ENCODE measurements around the gene ROPN1.
"Not testable (repeated sequence)": the region's sequence is repeated elsewhere in the genome, so short reads cannot be mapped to it uniquely, and the experiment has no call there.

ROPN1 gene

DNA sequence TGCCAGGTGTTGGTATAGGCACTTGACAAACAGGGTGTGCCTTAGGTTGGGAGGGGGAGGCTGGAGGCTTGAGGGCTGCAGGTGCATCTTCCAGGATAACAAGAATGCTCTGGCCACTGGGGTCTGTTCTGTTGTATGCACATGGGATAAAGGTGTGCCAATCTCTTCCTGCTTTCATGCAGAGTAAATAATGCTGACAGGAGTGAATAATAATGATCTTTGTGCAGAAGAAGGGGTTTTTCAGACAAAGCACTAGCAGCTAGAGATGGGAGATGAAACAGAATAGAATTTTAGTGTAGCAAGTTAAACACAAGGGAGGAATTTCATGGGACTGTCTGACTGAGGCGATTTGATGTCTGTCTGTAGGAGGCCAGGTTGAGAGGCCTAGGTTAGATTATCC lies 1.9 kb upstream of the ROPN1 start:
- no peak for DNase-seq

- no peak for DNase-seq
These were observed 5.5 kb downstream of the ROPN1 start for GRCh38 chr3:123986427-123986826.

DNA sequence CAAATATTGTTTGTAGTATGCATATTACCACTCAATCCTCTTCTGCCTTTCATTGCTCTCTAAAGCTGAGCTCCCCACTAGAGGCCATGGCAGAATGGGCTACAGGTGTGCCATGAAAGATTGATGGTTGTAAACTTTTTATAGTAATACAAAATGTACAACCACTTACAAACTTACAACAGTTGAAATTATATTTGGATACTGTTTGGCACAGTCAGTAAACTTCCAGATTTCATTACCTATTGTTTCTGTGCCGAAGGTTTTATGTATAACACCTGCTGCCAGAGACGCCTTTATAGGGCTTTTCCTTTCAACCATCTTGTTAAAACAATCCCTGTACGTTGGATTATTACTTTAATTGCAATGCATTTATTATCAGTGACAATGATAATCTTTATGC lies 7.0 kb downstream of the ROPN1 start:
- DNase-seq = no peak

DNA sequence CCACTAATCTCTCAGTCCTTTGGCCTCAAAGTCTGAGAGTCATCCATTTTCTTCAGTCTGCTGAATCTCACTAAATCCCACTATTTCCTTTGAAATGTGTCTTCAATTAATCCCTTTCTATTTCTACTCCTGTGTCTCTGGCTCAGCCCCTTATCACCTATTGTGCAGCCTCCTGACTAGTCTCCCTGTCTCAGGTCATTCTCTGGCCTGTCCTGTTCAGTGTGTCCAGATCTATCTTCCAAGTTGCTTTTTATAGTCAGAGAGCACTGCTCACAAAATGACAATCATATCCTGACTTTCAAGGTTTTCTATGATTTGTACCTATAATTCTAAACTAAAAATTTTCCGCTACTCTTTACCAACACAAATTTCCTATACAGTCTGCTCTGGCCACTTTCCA lies 7.6 kb downstream of the ROPN1 start:
- no peak for DNase-seq

- not testable (repeated sequence) for DNase-seq
These were observed 10.6 kb downstream of the ROPN1 start for GRCh38 chr3:123981317-123981716.

- DNase-seq = no peak
These were observed 11.4 kb downstream of the ROPN1 start for GRCh38 chr3:123980539-123980938.

DNA sequence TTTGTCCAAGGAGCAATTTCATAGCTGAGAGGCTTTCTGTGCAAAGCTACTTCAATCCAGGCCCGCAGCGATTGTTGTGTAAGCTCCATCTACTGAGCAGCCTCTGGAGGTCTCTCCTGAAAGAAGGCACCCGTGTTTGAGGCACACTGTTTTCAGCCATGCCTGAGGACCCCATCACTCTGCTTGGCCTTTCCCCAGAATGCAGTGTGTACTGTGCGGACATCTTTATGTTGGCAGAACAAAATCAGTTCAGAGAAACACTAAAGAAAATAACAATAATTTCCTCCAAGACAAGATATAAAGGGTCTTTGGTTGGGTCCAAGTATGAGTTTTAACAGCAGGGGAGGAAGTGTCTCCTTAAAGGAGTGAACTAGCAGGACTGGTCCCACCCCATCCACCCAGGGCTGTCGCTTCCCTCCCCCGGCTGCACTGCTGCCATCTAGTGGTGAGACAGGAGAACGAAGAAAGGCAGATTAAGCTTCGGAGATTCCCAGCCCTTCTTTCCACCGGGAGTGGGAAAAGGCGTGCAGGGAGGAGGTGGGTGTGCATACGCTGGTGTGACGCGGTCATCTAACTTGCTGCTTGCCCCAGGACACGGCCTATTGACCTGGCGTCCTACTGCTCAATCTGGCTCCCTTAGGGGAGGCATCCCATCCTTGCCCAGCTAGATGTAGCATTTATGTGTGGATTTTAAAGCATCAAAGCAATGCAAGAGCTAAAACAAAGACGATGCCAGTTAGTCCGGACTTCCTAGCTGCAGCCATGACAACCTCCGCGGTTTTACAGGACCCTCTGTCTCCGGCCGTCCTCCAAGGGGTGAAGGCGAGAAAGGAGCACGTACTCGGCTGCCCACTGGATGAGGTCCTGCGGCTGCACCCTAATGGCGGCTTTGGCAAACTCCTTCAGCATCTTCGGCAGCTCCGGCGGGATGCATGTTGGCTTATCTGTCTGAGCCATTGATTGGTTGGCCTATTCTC lies 12.1 kb downstream of the ROPN1 start:
- peak; percentile 8 for DNase-seq

DNA sequence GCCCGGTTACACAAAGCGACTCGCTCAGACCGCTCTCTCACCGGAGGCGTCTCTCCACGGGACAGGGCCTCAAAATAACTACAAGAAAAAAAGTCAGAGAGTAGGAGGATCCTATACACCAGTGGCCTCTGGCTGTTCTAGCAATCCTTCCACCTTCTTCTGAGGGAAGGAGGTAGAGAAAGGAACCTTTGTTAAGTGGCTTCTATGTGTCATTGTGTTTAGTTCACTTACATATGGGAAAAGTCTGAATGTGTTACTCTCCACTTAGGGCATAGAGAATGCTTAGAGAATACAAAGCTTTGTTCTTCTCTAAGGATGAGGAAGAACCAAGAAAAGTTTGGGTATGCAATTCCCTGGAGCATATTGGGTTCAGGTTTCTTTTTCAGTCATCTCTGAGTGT lies 15.0 kb downstream of the ROPN1 start:
- not testable (repeated sequence) for DNase-seq

- not testable (repeated sequence) for DNase-seq
These were observed 15.6 kb downstream of the ROPN1 start for GRCh38 chr3:123976181-123976898.

- DNase-seq = not testable (repeated sequence)
These were observed 16.9 kb downstream of the ROPN1 start for GRCh38 chr3:123975030-123975429.

DNA sequence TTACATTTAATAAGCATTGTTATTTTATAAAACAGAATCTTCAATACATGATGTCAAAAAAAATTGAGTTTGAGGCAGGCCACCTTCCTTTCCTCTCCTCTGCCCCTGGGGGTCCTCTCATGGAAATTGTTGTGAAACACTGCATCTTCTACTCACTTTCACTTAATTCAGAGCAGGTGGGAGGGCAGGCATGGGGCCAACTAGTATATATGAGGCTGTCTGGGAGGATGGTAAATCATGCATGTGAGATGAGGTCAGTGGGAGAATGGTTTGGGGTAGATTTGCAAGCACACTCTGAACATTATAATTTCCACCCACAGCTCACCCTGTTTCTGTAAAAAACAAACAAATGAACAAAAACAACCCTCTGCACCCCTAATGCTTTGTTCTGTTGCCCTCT lies 20.5 kb downstream of the ROPN1 start:
- no peak for DNase-seq

- not testable (repeated sequence) for DNase-seq
These were observed 24.7 kb downstream of the ROPN1 start for GRCh38 chr3:123967260-123967659.

- DNase-seq = not testable (repeated sequence)
These were observed 25.1 kb downstream of the ROPN1 start for GRCh38 chr3:123966799-123967198.

DNA sequence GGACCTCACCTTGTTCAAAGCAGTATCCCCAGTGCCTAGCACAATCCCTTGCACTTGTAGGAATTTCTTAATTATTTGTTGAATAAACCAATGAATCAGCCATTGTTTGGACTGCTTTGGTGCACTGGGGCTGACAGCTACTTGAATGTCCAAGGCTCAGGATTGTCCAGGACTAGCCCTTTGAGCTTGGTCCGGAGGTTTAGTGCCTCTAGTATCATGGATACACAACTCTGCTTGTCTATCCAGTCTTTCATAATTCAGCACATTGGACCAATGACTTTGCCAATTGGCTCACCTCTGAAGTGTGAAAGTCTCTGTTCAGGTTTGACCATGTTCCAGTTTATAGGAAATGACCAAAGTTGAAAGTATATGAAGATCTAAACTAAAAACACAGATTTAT lies 27.1 kb downstream of the ROPN1 start:
- not testable (repeated sequence) for DNase-seq

GRCh38 chr3:123961508-123961856 lies 30.4 kb downstream of the ROPN1 start:
- no peak for DNase-seq

DNA sequence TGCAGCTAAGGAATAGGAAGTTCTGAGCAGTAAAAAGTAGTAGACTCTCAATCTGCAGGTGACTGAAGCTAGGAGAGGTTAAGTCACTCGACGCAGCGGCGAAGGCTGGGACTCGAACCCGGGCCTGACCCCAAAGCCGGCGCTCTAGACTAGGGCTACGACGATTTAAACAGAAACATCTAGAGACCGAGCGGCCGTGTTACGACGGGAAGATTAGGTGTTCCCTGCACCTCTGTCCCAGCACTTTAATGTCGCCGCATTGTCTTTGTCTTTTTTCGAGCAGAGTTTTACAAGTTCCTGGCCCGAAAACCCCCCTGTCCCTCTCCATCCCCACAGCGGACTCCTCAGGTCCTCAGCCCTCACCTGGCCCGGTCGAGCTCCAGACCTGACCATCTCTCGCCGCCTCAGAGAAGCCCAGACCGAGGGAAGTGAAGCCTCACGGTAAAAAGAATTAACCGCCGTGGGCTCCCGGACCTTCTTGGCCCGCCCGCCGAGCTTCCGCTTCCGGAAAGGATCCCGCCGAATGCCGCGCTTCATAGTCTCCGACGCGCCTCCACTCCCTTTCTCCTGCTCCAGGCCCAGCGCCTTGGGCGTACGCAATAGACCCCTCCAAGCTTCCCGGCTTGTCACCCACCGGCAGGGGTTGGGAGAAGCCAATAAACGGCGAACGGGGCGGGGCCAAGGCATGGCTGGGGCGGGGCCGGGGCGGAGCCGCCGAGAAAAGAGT lies 31.0 kb downstream of the ROPN1 start, which contains the start of gene CCDC14:
Gene CCDC14 (minus strand): TSS at position 449 of the 727 bp plus-strand sequence. CDS start 56 bp downstream, at position 393.
- DNase-seq = peak; percentile 76

DNA sequence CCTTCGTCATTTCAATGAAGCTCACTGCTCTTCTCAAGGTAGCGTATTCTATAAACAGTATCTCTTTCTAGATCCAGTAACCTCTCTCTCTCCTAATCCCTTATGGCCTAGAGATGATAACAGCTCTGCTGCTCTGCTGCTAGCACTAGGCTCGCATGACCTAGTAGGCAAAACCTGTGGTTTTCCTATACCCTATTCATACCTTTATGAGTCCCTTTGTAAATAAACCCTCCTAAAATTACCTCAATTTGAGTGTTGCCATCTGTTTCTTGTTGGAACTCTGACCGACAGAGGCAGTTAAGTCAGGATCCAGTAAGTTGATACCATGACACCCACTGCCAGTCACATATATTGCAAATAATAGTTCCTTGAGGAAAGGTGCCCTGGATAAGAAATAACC lies 38.2 kb downstream of the ROPN1 start:
- no peak for DNase-seq

DNA sequence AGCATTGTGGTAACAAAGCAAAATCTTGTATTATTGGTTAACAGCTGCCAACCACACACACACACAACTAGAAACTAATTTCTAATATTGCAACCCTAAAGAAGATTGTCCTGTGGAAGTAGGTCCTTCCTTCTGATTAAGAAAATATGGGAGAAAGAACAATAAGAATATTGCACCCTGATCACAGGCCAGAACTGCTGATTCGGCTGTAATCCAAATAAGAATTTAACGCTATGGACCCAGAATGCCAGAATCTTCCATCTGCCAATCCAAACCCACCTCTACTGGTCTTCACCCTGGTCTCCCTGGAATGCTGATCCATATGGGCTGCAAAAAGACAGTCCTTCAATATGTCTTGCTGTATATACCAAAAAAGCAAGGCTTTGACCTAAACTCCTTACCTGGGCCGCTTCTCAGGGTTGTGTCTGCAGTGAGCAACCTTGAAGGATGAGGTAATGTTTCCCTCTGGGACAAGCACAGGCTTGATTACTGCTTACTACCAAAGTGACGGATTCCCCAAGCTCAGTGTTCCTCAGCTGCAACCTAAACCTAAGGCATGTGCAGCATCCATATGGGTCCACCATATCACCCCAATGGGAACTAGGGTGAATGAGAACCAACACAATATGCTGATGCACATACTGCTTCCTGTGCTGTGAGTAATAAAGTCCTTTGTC lies 38.9 kb downstream of the ROPN1 start:
- DNase-seq = no peak

DNA sequence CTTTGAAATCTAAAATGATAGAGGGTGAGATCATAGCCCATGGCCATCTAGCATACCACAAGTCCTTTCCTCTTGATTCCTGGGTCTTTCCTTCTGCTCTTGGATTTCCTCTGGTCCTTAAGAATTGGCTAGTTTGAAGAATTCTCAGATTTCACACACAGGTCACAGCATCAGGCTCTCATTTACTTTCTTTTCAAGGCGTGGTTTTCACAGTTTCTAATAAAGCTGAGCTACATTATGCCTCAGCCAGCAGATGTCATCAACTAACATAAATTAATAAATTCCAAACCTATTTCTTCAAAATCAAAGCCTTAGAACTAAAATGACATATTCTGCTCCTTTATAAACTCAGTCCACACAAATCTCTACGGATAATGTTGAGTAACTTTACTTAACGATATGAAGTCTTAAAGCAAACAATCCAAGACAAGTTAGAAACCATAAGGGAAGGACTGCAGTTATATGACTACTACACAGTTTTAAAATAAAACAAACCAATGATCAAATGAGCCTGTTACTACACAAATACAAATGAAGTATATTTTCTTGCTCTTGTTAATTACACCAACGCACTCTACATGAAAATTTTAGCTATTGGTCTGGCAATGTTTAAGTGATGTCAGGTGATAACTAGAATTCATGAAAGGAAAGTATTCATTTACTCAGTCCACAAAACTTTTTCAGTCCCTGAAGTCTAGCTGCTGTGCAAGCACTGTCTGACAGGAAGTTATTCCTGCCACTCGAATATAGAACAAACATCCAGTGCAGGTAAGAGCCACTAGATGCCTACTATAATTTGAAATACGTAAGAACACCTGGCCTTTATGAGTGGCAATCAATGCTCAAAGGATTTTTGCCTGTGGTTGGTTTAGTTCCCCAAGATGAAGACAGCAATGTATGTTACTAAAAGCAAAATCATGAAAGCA lies 40.1 kb downstream of the ROPN1 start:
- DNase-seq = no peak

DNA sequence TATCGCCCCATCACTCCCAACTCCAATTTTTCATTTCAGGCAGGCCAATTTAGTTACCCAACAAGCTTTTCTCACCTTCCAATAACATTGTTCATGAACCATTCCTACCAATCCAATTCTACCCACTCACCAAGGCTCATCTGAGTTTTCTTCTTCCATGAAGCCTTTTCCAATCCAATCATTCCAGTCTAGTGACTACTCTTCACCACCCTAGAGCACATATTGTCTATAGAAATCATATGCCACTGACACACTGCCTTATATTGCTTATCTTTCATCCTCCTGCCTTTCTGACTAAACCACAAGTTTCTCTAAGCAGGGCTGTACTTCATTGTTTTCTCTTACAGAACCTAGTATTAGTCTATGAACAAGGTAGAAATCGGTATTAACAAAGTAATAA lies 42.3 kb downstream of the ROPN1 start:
- DNase-seq = no peak

DNA sequence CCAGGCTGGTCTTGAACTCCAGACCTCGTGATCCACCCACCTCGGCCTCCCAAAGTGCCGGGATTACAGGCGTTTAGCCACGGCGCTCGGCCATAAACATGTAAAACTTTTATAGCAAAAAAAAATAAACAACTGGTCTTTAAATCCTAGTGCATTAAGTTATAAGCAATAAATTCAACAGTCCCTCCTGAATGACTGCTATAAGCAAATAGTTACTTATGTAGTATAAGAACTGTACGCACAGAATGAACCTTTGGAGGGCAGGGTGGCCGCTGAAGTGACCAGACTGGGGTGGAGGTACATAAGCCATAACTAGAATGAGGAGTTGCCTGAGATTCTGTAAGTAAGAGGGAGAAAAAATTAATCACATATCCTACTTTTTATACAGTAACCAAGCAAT lies 43.5 kb downstream of the ROPN1 start:
- no peak for DNase-seq

GRCh38 chr3:123947482-123947881 lies 44.4 kb downstream of the ROPN1 start:
- DNase-seq = no peak
